ACC112 (cell line): Measurements from ENCODE around the gene ADCK2.
"Not testable (repeated sequence)": the region's sequence is repeated elsewhere in the genome, so short reads cannot be mapped to it uniquely, and the experiment has no call there.

Experiments used
- H2AFZ ChIP-seq: fragments of 200-600 bp; sonication (generic); one replicate; pipeline ENCODE4 v1.6.0; 2017; ENCODE audit warnings: antibody characterized with exemption, low read length; ENCODE audit not compliant: unreplicated experiment
- H3K27ac ChIP-seq: fragments of 200-600 bp; sonication (generic); 2 replicates; pipeline ENCODE4 v1.5.1; 2014; ENCODE audit warnings: low read depth, mild to moderate bottlenecking, antibody characterized with exemption, low read length, moderate library complexity
- H3K27me3 ChIP-seq: fragments of 200-600 bp; sonication (generic); 2 replicates; pipeline ENCODE4 v1.6.1; 2014; ENCODE audit warnings: mild to moderate bottlenecking, antibody characterized with exemption, low read length, moderate library complexity, mixed read lengths; ENCODE audit not compliant: insufficient read depth
- H3K36me3 ChIP-seq: fragments of 200-600 bp; sonication (generic); 2 replicates; pipeline ENCODE4 v1.6.1; 2016; ENCODE audit warnings: mild to moderate bottlenecking, antibody characterized with exemption, low read length, moderate library complexity, mixed read lengths; ENCODE audit not compliant: insufficient read depth
- H3K4me1 ChIP-seq: fragments of 200-600 bp; sonication (generic); one replicate; pipeline ENCODE4 v1.6.1; 2016; ENCODE audit warnings: low read length, mixed read lengths; ENCODE audit not compliant: insufficient read depth, unreplicated experiment, control insufficient read depth
- H3K4me3 ChIP-seq: fragments of 200-600 bp; sonication (generic); 2 replicates; pipeline ENCODE4 v1.5.1; 2014; ENCODE audit warnings: mild to moderate bottlenecking, low read depth, low read length
- H3K79me2 ChIP-seq: fragments of 200-600 bp; sonication (generic); one replicate; pipeline ENCODE4 v1.6.0; 2016; ENCODE audit warnings: low read length; ENCODE audit not compliant: control insufficient read depth, unreplicated experiment, insufficient read depth

Gene ADCK2

DNA sequence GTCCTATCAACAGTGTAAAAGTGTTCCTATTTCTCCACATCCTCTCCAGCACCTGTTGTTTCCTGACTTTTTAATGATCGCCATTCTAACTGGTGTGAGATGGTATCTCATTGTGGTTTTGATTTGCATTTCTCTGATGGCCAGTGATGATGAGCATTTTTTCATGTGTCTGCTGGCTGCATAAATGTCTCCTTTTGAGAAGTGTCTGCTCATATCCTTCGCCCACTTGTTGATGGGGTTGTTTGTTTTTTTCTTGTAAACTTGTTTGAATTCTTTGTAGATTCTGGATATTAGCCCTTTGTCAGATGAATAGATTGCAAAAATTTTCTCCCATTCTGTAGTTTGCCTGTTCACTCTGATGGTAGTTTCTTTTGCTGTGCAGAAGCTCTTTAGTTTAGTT is 9.8 kb upstream of the ADCK2 start:
- H3K4me3 ChIP-seq, H3K27me3 ChIP-seq, H3K79me2 ChIP-seq, H3K4me1 ChIP-seq, H3K36me3 ChIP-seq, H2AFZ ChIP-seq, H3K27ac ChIP-seq: not testable (repeated sequence)

GRCh38 chr7:140667476-140667875 is 5.3 kb upstream of the ADCK2 start:
- no peak overlapping the region for H3K27ac ChIP-seq
- no peaks in the 10 kb centered on the region for H3K4me1 ChIP-seq
- no peaks in the 10 kb centered on the region for H3K79me2 ChIP-seq
- H3K36me3 ChIP-seq, result no peaks in the 10 kb centered on the region
- H3K4me3 ChIP-seq, result no peak overlapping the region
- H2AFZ ChIP-seq, result no peak overlapping the region
- no peaks in the 10 kb centered on the region for H3K27me3 ChIP-seq

DNA sequence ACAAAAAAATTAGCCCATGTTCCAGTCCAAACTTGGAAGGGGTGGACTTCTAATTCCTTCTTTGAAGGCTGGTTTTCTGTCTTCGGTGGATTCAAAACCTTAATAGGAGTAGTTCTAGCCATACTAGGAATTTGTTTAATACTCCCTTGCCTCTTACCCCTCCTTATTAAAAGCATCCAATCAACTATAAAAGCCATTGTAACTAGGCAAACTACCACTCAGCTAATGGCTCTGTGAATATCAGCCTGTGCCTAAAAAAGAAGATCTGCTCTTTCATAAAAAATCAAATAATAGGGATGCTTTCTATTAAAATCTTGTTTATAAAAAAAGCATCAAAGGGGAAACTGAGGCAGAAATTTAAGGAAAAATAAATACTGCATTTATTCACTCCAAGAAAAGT is 4.1 kb upstream of the ADCK2 start:
- no peak overlapping the region for H2AFZ ChIP-seq
- H3K27me3 ChIP-seq, result no peaks in the 10 kb centered on the region
- H3K27ac ChIP-seq, result no peak overlapping the region
- no peaks in the 10 kb centered on the region for H3K79me2 ChIP-seq
- H3K4me3 ChIP-seq, result no peak overlapping the region
- H3K4me1 ChIP-seq, result peaks cover under 1% of the 10 kb centered on the region
- no peaks in the 10 kb centered on the region for H3K36me3 ChIP-seq

- H3K27ac ChIP-seq, result no peak overlapping the region
- H3K4me3 ChIP-seq, result no peak overlapping the region
- H3K79me2 ChIP-seq, result no peaks in the 10 kb centered on the region
- no peaks in the 10 kb centered on the region for H3K27me3 ChIP-seq
- H3K4me1 ChIP-seq, result peaks cover 7% of the 10 kb centered on the region
- H2AFZ ChIP-seq, result no peak overlapping the region
- no peaks in the 10 kb centered on the region for H3K36me3 ChIP-seq
Observed at GRCh38 chr7:140669352-140669751, 3.4 kb upstream of the ADCK2 start.

- not testable (repeated sequence) for H3K27me3 ChIP-seq, H2AFZ ChIP-seq, H3K4me3 ChIP-seq, H3K79me2 ChIP-seq, H3K36me3 ChIP-seq, H3K4me1 ChIP-seq, H3K27ac ChIP-seq
Observed at GRCh38 chr7:140669862-140670261, 2.9 kb upstream of the ADCK2 start.

- no peak overlapping the region for H3K4me3 ChIP-seq
- H3K27ac ChIP-seq, result no peak overlapping the region
- no peaks in the 10 kb centered on the region for H3K27me3 ChIP-seq
- no peaks in the 10 kb centered on the region for H3K36me3 ChIP-seq
- no peak overlapping the region for H2AFZ ChIP-seq
- no peaks in the 10 kb centered on the region for H3K79me2 ChIP-seq
- H3K4me1 ChIP-seq, result peaks cover 9% of the 10 kb centered on the region
Observed at GRCh38 chr7:140670343-140670935, 2.3 kb upstream of the ADCK2 start.

- H3K4me1 ChIP-seq, result peaks cover 15% of the 10 kb centered on the region
- H3K79me2 ChIP-seq, result no peaks in the 10 kb centered on the region
- H3K36me3 ChIP-seq, result no peaks in the 10 kb centered on the region
- no peaks in the 10 kb centered on the region for H3K27me3 ChIP-seq
- H3K27ac ChIP-seq, result no peak overlapping the region
- no peak overlapping the region for H2AFZ ChIP-seq
- H3K4me3 ChIP-seq, result no peak overlapping the region
Observed at GRCh38 chr7:140671966-140672365, 779 bp upstream of the ADCK2 start.

DNA sequence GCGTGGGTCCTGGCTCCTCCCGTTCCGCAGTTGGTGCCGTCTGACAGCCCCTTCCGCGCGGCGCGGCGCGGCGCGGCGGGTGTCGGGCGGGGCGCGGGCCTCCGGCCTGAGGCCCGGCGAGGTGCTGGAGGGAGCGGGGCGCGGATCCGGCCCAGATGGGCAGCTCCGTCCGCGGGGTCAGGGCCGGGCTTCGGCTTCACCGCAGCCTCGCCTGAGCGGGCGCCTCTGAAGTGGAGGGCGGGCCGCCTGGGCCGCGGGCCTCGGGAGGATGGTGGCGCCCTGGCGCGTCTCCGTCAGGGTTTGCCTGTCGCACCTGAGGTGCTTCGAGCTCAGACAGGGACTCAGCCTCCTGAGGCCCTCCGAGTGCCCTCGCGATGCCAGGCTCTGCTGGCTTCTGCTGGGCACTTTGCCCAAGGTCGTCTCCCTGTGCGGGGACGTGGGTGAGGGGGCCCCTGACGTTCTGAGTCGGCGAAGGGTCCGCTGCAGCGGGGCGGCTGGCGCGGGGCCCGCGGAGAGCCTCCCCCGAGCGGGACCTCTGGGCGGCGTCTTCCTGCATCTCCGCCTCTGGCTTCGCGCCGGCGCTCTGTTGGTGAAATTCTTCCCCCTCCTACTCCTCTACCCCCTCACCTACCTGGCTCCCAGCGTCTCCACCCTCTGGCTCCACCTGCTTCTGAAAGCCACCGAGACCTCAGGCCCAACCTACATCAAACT is 473 bp downstream of the ADCK2 start:
- H3K4me3 ChIP-seq, result peak overlapping the region; percentile 98
- no peaks in the 10 kb centered on the region for H3K79me2 ChIP-seq
- H3K36me3 ChIP-seq, result no peaks in the 10 kb centered on the region
- no peaks in the 10 kb centered on the region for H3K27me3 ChIP-seq
- peak overlapping the region; percentile 98 for H2AFZ ChIP-seq
- peaks cover 15% of the 10 kb centered on the region for H3K4me1 ChIP-seq
- no peak overlapping the region for H3K27ac ChIP-seq

DNA sequence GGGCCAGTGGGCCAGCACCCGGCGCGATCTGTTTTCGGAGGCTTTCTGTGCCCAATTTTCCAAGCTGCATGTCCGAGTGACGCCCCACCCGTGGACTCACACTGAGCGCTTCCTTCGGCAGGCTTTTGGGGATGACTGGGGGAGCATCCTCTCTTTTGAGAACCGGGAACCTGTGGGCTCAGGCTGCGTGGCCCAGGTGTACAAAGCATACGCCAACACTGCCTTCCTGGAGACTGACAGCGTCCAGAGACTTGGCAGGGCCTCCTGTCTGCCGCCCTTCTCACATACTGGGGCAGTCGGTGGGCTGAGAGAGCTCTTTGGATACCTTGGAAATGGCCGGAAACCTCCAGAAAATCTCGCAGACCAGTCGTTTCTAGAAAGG is 1.0 kb downstream of the ADCK2 start:
- peak overlapping the region; percentile 98 for H3K4me3 ChIP-seq
- H3K27me3 ChIP-seq, result no peaks in the 10 kb centered on the region
- no peak overlapping the region for H3K27ac ChIP-seq
- H2AFZ ChIP-seq, result peak overlapping the region; percentile 98
- H3K36me3 ChIP-seq, result no peaks in the 10 kb centered on the region
- no peaks in the 10 kb centered on the region for H3K79me2 ChIP-seq
- H3K4me1 ChIP-seq, result peaks cover 15% of the 10 kb centered on the region

DNA sequence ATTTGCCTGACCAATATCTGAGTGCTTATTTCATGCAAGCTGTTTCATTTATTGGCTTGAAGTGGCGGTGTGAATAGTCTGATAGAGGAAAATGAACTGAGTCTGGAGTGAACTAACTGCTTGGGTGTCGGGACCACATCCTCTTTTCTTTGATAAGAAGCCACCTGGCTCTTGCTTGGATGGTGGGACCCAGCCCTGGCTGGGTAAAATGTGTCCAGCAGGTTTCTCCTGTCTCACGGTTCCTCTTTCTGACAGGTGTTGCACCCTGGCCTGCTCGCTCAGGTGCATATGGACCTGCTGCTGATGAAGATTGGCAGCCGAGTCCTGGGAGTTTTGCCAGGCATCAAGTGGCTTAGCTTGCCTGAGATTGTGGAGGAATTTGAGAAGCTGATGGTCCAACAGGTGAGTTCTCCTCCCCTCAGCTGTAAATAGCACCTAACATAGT is 1.6 kb downstream of the ADCK2 start:
- Histone ChIP-seq H3K4me1 (peaks cover 15% of the 10 kb centered on the region), H3K27ac (no peak overlapping the region), H3K4me3 (peak overlapping the region; percentile 98)

More for the DNA sequence above, 1.6 kb downstream of the ADCK2 start:
- no peak overlapping the region for H2AFZ ChIP-seq
- H3K27me3 ChIP-seq, result no peaks in the 10 kb centered on the region
- no peaks in the 10 kb centered on the region for H3K36me3 ChIP-seq
- H3K79me2 ChIP-seq, result no peaks in the 10 kb centered on the region
